C4-2B (cell line): Measurements from ENCODE around the gene FOXC2.

ENCODE experiments used
- H3K27ac ChIP-seq: fragments of 450-650 bp; 2 replicates; pipeline ENCODE4 v1.5.1; 2017
- CTCF ChIP-seq: fragments of 450-650 bp; conservative IDR thresholded peaks from 2 replicates; pipeline ENCODE4 v1.5.1; 2017; ENCODE audit warnings: mild to moderate bottlenecking
- ZFX ChIP-seq: fragments of 450-650 bp; IDR thresholded peaks from 2 replicates; pipeline ENCODE4 v1.6.1; 2017

Gene FOXC2

GRCh38 chr16:86570558-86571529, 4.2 kb downstream of the FOXC2 start:
- TF ChIP-seq CTCF, result no peak
- no peak for TF ChIP-seq ZFX
- H3K27ac ChIP-seq, result no peak overlapping the region

GRCh38 chr16:86571530-86571915, 4.9 kb downstream of the FOXC2 start:
- no peak for TF ChIP-seq ZFX
- no peak for TF ChIP-seq CTCF
- no peak overlapping the region for H3K27ac ChIP-seq

DNA sequence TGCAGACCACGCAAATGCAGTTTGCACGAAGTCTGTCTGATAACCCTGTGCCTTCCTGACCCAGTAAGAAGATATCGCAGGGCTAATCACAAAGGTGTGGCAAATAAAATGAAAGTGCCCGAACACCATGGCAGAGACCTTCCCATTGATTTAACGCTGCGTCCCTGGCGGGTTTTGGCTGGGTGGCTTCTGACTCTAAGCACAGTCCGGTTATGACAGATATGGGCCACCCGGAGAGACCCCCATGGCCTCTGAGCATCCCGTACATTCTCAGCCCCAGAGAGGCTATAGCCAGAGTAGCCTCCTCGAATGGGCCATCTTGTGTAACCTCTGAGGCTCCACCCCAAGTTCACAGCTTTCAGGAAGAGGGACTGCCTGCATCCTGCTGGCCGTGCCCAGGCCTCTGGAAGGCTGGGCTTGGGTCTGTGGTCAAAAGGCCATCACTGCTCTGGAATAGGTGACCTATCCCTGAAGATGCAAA, 5.5 kb downstream of the FOXC2 start:
- no peak overlapping the region for H3K27ac ChIP-seq
- TF ChIP-seq CTCF (no peak), ZFX (no peak)

- no peak overlapping the region for H3K27ac ChIP-seq
- no peak for TF ChIP-seq CTCF
- TF ChIP-seq ZFX, result no peak
Observed at GRCh38 chr16:86572606-86573005, 6.0 kb downstream of the FOXC2 start.

GRCh38 chr16:86573215-86573614, 6.6 kb downstream of the FOXC2 start:
- TF ChIP-seq CTCF, result no peak
- TF ChIP-seq ZFX, result no peak
- H3K27ac ChIP-seq, result no peak overlapping the region

GRCh38 chr16:86573646-86574508, 7.2 kb downstream of the FOXC2 start:
- no peak overlapping the region for H3K27ac ChIP-seq
- TF ChIP-seq ZFX (no peak), CTCF (no peak)

DNA sequence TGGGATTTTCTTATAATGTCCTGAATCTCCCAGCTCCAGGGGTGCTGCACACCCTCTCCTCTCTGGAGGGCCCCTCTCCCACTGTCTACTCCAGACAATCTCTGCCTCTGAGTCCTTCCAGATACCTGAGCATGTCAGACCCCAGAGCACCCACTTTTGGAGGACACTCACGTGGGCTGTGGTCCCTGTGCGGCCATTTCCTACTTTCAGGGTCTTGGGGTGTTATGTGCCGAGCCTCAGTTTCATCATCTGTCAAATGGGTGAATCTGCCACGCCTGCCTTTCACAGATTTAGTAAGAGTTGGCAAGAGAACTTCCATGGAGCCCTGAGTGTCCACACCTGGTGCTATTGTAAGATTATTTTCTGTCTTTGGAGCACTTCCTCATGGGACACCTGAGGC, 8.0 kb downstream of the FOXC2 start:
- H3K27ac ChIP-seq, result no peak overlapping the region
- TF ChIP-seq ZFX (no peak), CTCF (no peak)
